Activated effector memory CD4-positive, alpha-beta T cell treated with Interleukin-2 at 50 U/mL for 16 hours (primary cell): Measurements from ENCODE around the gene CDC16.
A peak's percentile ranks its signal among the peaks of the same experiment; 100 is the strongest.

ENCODE experiments used
- DNase-seq: peaks from one replicate; pipeline ENCODE4 v3.0.0-alpha.2; 2020

The CDC16 gene

GRCh38 chr13:114264886-114265611, 30.4 kb downstream of the CDC16 start:
- no peak for DNase-seq

GRCh38 chr13:114266241-114266640, 31.5 kb downstream of the CDC16 start:
- no peak for DNase-seq

- no peak for DNase-seq
These were observed 33.9 kb downstream of the CDC16 start for GRCh38 chr13:114268344-114269280.

GRCh38 chr13:114269281-114269770, 34.6 kb downstream of the CDC16 start:
- no peak for DNase-seq

GRCh38 chr13:114272977-114273376, 38.3 kb downstream of the CDC16 start:
- DNase-seq: no peak

GRCh38 chr13:114275304-114275703, 40.6 kb downstream of the CDC16 start:
- no peak for DNase-seq

GRCh38 chr13:114279146-114279545, 44.4 kb downstream of the CDC16 start:
- no peak for DNase-seq

GRCh38 chr13:114279758-114280355, 45.2 kb downstream of the CDC16 start:
- no peak for DNase-seq

- peak; percentile 83 for DNase-seq
These were observed 46.8 kb downstream of the CDC16 start, which contains the start of gene UPF3A for GRCh38 chr13:114281351-114282040. Gene UPF3A, plus strand, starts transcription at chr13:114281601. Its CDS starts 39 bp downstream, at chr13:114281640.

GRCh38 chr13:114282041-114282670, 47.5 kb downstream of the CDC16 start:
- no peak for DNase-seq

- DNase-seq: no peak
These were observed 48.9 kb downstream of the CDC16 start for GRCh38 chr13:114283576-114283975.

- DNase-seq: no peak
These were observed 50.0 kb downstream of the CDC16 start for GRCh38 chr13:114284680-114285079.

- no peak for DNase-seq
These were observed 50.6 kb downstream of the CDC16 start for GRCh38 chr13:114285166-114285808.

- no peak for DNase-seq
These were observed 52.1 kb downstream of the CDC16 start for GRCh38 chr13:114286808-114287207.

- no peak for DNase-seq
These were observed 53.5 kb downstream of the CDC16 start for GRCh38 chr13:114288157-114288591.

GRCh38 chr13:114296448-114296847, 61.8 kb downstream of the CDC16 start:
- DNase-seq: no peak

GRCh38 chr13:114296902-114297301, 62.2 kb downstream of the CDC16 start:
- no peak for DNase-seq

GRCh38 chr13:114298866-114299265, 64.2 kb downstream of the CDC16 start:
- no peak for DNase-seq

GRCh38 chr13:114299604-114300305, 65.1 kb downstream of the CDC16 start:
- DNase-seq: no peak

- no peak for DNase-seq
These were observed 69.1 kb downstream of the CDC16 start for GRCh38 chr13:114303700-114304327.
